Activated CD4-positive, alpha-beta T cell treated with anti-CD3 and anti-CD28 coated beads, Interleukin-10, Interleukin-2, amounts not matched to agents 100 ng/mL and 50 ng/mL, durations not matched to agents 16 hours and 8 hours (primary cell): ENCODE results near the gene CCDC154.
"Not testable (repeated sequence)": the region's sequence is repeated elsewhere in the genome, so short reads cannot be mapped to it uniquely, and the experiment has no call there.

Source experiments
- DNase-seq: peaks from one replicate; pipeline ENCODE4 v3.0.0-alpha.2; 2020

The CCDC154 gene

GRCh38 chr16:1443980-1444729 is at the start of gene CCDC154:
Gene CCDC154 (minus strand): TSS chr16:1444556. CDS start chr16:1444322, 234 bp downstream.
- no peak for DNase-seq

GRCh38 chr16:1493746-1494094 is 49.4 kb upstream of the CCDC154 start:
- peak; percentile 37 for DNase-seq

- peak; percentile 92 for DNase-seq
Measured at GRCh38 chr16:1492923-1493745, 48.8 kb upstream of the CCDC154 start, which contains the start of gene TELO2. Gene TELO2 (plus strand): TSS chr16:1493360. CDS start chr16:1494282, 922 bp downstream.

GRCh38 chr16:1492082-1492922 is 47.9 kb upstream of the CCDC154 start:
- DNase-seq, result no peak

GRCh38 chr16:1491327-1491726 is 47.0 kb upstream of the CCDC154 start:
- no peak for DNase-seq

- DNase-seq, result no peak
Measured at GRCh38 chr16:1489077-1489476, 44.7 kb upstream of the CCDC154 start.

DNA sequence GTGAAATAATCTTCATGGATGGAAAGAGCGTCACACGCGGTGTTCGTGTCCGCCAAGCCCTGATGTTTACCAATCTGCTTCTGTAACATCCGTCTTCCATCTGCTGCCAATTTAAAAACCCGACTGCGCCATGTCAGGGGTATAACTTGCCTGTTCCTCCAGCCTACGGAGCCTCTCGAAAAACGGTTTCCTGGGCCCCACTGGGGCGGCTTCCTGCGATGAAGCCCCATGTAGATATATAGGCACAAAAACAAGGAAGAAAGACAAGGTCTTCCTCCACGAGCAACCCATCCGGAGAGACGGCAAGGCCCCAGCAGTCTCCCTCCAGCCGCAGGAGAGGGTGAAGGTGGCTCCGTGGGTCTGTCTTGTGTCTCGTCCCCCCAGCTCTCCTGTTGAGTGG is 44.3 kb upstream of the CCDC154 start, which contains the start of gene PTX4:
TSS of gene PTX4 (minus strand) at position 326 of the 400 bp plus-strand sequence. CDS start at position 291, 35 bp downstream.
- DNase-seq, result no peak

GRCh38 chr16:1488054-1488601 is 43.8 kb upstream of the CCDC154 start:
- DNase-seq, result no peak

GRCh38 chr16:1487395-1488053 is 43.2 kb upstream of the CCDC154 start:
- no peak for DNase-seq

DNA sequence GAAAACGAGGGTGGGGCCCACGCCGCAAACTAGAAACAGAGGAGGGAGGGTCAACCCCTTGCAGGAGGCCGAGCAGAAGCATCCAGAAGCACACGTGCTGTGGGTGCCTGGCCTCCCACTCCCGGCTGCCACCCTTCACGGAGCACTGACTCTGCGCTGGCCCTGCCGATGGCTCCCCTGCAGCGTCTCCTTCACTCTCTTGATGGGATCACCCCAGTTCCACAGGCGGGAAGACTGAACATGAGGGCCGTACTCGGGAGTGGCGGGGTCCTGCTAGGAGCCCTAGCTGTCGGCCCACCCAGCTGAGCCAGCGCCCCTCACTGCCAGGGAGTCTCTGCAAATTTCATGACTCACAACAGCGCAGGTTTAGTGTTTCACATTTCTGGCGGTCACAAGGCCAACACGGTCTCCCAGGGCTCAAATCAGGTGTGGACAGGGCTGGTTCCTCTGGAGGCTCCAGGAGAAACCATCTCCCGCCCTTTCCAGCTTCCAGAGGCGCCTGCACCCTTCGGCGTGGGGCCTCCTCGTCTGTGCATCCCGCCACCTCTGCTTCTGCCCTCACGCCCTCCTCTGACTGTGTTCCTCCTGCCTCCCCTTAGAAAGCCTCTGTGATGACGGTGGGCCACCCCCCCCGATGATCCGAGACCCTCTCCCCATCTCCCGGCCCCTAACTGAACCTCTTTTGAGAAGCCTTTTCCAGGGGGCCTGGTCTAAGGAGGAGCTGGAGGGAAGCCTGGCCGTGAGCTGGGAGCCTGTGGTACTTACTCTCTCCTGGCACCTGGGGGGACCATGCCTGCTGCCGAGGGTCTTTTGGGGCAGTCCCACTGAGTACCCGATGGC is 42.4 kb upstream of the CCDC154 start:
- DNase-seq, result no peak

DNA sequence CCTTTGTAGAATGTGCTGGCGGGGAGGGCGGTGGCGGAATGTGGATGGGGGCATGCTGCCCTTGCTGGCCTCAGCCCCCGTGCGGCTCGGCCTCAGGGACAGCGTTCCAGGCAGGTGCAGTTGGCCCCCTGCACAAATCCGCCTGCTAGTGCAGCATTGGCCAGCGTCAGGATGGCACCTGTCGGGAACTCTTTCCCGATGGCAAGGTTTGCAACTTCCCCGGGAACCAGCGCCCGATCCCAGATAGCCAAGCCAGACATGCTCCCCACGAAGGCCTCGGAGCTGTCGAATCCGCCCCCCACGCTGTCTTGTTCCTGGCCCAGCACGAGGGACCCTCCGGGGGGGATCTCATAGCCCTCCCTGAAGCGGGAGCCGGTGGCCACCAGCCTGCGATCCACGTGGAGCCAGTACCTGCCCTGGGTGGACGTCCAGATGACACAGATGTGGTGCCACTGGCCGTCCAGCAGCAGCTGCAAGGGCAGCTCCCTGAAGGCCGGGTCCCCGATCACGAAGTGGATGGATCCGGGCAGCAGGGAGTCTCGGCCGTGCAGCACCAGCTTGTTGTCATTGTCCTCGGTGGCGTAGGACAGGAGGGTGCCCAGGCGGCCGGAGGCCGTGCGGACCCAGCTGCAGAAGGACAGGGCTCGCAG is 41.6 kb upstream of the CCDC154 start:
- no peak for DNase-seq

GRCh38 chr16:1481906-1482835 is 37.8 kb upstream of the CCDC154 start:
- DNase-seq, result no peak

GRCh38 chr16:1478937-1479336 is 34.6 kb upstream of the CCDC154 start:
- not testable (repeated sequence) for DNase-seq

GRCh38 chr16:1477033-1477432 is 32.7 kb upstream of the CCDC154 start:
- DNase-seq, result no peak

GRCh38 chr16:1475552-1476114 is 31.3 kb upstream of the CCDC154 start:
- no peak for DNase-seq

- DNase-seq, result peak; percentile 93
Measured at GRCh38 chr16:1474796-1475551, 30.6 kb upstream of the CCDC154 start, which contains the start of gene CLCN7. Gene CLCN7 (minus strand): TSS chr16:1475028. CDS start chr16:1474974, 54 bp downstream.

- DNase-seq, result no peak
Measured at GRCh38 chr16:1474082-1474795, 29.9 kb upstream of the CCDC154 start.
